Measurements from ENCODE around the gene TAL2.
A peak's percentile ranks its signal among the peaks of the same experiment; 100 is the strongest.

DNA sequence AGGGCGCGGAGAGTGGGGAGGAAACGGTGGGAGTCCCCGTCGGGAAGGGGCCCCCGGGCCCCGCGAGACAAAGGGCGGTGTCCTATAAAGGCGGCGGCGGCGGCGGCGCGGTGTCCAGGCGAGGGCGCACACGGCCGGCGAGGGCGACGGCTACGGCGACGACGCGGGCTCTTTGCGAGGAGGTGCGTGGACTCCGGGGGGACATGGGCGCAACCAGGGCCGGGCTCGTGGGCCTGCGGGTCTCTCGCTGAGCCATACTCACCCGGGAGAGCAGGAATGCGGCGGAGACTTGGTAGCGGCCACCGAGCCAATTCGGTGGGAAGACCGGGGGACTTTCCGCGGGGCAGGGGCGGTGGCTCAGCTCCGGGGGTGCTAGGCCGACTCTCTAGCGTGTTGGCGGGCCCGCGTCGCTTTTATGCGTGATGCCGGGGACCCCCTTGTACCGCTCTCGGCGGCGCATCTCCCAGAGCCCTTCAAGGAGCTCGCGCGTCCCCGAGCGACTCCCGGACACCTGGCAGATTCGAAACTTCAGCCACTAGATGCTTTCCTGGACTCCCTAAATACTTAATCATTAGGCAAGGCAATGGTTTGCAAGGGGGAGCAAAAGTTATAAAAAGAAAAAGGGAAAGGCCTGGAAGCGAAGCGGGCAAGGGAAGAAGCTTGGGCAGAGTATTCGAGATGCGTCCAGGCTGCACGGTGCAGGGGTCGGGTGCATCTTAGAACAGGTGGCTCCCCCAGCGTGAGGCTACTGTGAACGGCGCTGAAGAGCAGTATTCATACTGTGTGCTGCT lies 5.9 kb upstream of the TAL2 start:
- TF ChIP-seq, protein P1, sequence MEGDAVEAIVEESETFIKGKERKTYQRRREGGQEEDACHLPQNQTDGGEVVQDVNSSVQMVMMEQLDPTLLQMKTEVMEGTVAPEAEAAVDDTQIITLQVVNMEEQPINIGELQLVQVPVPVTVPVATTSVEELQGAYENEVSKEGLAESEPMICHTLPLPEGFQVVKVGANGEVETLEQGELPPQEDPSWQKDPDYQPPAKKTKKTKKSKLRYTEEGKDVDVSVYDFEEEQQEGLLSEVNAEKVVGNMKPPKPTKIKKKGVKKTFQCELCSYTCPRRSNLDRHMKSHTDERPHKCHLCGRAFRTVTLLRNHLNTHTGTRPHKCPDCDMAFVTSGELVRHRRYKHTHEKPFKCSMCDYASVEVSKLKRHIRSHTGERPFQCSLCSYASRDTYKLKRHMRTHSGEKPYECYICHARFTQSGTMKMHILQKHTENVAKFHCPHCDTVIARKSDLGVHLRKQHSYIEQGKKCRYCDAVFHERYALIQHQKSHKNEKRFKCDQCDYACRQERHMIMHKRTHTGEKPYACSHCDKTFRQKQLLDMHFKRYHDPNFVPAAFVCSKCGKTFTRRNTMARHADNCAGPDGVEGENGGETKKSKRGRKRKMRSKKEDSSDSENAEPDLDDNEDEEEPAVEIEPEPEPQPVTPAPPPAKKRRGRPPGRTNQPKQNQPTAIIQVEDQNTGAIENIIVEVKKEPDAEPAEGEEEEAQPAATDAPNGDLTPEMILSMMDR (IDR thresholded peaks at IDR 0.05): peak in 2 of 3 experiments; percentile 17 to 34
- no peak for TF ChIP-seq POLR2AphosphoS5 (IDR thresholded peaks at IDR 0.05)
- TF ChIP-seq EP300 (IDR thresholded peaks at IDR 0.05): no peak
- no peak for TF ChIP-seq POLR2A (IDR thresholded peaks at IDR 0.05; ENCODE audit: low read depth)

All from esophagus muscularis mucosa (tissue), 4 donors.